Stimulated activated CD8-positive, alpha-beta memory T cell treated with anti-CD3 and anti-CD28 coated beads, Interleukin-15, amount 100 ng/mL, for 48 hours (primary cell): Measurements from ENCODE around the gene ITFG1.
A peak's percentile ranks its signal among the peaks of the same experiment; 100 is the strongest.
"Not testable (repeated sequence)": the region's sequence is repeated elsewhere in the genome, so short reads cannot be mapped to it uniquely, and the experiment has no call there.

Experiments used
- DNase-seq, 2 donors: peaks; one replicate each; pipeline ENCODE4 v3.0.0-alpha.2; 2020; ENCODE audit warnings: low read depth in 2 of 2

Gene ITFG1

GRCh38 chr16:47473792-47474191 is 12.9 kb upstream of the ITFG1 start:
- no peak for DNase-seq

- not testable (repeated sequence) for DNase-seq
These were observed 12.1 kb upstream of the ITFG1 start for GRCh38 chr16:47473004-47473403.

GRCh38 chr16:47470810-47471209 is 9.9 kb upstream of the ITFG1 start:
- no peak for DNase-seq

- DNase-seq = no peak
These were observed 9.3 kb upstream of the ITFG1 start for GRCh38 chr16:47470211-47470610.

- DNase-seq = no peak
These were observed 8.4 kb upstream of the ITFG1 start for GRCh38 chr16:47469227-47469626.

- DNase-seq = not testable (repeated sequence)
These were observed 7.3 kb upstream of the ITFG1 start for GRCh38 chr16:47468070-47468689.

- DNase-seq = no peak
These were observed 6.6 kb upstream of the ITFG1 start for GRCh38 chr16:47467501-47467900.

- no peak for DNase-seq
These were observed 5.2 kb upstream of the ITFG1 start for GRCh38 chr16:47465919-47466630.

GRCh38 chr16:47463771-47464624 is 3.1 kb upstream of the ITFG1 start:
- no peak for DNase-seq

GRCh38 chr16:47461598-47462266 is 869 bp upstream of the ITFG1 start:
- peak in 1 of 2 donors; percentile 0 for DNase-seq

- no peak for DNase-seq
These were observed 528 bp downstream of the ITFG1 start for GRCh38 chr16:47460359-47460710.

- DNase-seq = no peak
These were observed 1.3 kb downstream of the ITFG1 start for GRCh38 chr16:47459603-47460002.

- DNase-seq = no peak
These were observed 2.5 kb downstream of the ITFG1 start for GRCh38 chr16:47458331-47458730.

- no peak for DNase-seq
These were observed 11.1 kb downstream of the ITFG1 start for GRCh38 chr16:47449788-47450187.

- DNase-seq = no peak
These were observed 11.9 kb downstream of the ITFG1 start for GRCh38 chr16:47448830-47449575.

GRCh38 chr16:47446431-47446830 is 14.4 kb downstream of the ITFG1 start:
- DNase-seq = no peak

- not testable (repeated sequence) for DNase-seq
These were observed 18.0 kb downstream of the ITFG1 start for GRCh38 chr16:47442884-47443283.

GRCh38 chr16:47440066-47440465 is 20.8 kb downstream of the ITFG1 start:
- DNase-seq = not testable (repeated sequence)

- DNase-seq = not testable (repeated sequence)
These were observed 26.6 kb downstream of the ITFG1 start for GRCh38 chr16:47434274-47434673.

- no peak for DNase-seq
These were observed 28.9 kb downstream of the ITFG1 start for GRCh38 chr16:47431960-47432359.

GRCh38 chr16:47426806-47427205 is 34.1 kb downstream of the ITFG1 start:
- no peak for DNase-seq
